SK-N-SH (cell line): ENCODE measurements around the gene TRAPPC8.

Experiments
- EP300 ChIP-seq, 2 experiments: IDR thresholded peaks; 2 replicates each; pipeline versions ENCODE4 v1.4.0 to v1.6.1; 2012; ENCODE audit warnings: borderline replicate concordance in 1 of 2, low read depth in 1 of 2, low read length in 1 of 2
- EZH2phosphoT487 ChIP-seq: fragments of 200-600 bp; sonication (generic); IDR thresholded peaks from 2 replicates; pipeline ENCODE4 v1.6.1; 2017; ENCODE audit warnings: low read depth, mixed run types, mild to moderate bottlenecking, antibody characterized with exemption, moderate library complexity, borderline replicate concordance
- FOXM1 ChIP-seq: IDR thresholded peaks from 2 replicates; pipeline ENCODE4 v1.4.0; 2012; ENCODE audit warnings: low read depth, mild to moderate bottlenecking
- JUND ChIP-seq: IDR thresholded peaks from 2 replicates; pipeline ENCODE4 v1.4.0; 2012
- MAX ChIP-seq: IDR thresholded peaks from 2 replicates; pipeline ENCODE4 v1.4.0; 2012; ENCODE audit warnings: low read depth
- POLR2AphosphoS5 ChIP-seq: IDR thresholded peaks from 2 replicates; pipeline ENCODE4 v1.6.1; 2012; ENCODE audit warnings: low read depth, low read length
- RCOR1 ChIP-seq: fragments of 150-350 bp; IDR thresholded peaks from 2 replicates; pipeline ENCODE4 v1.6.1; 2017; ENCODE audit warnings: antibody characterized with exemption, low read length
- REST ChIP-seq: IDR thresholded peaks from 2 replicates; pipeline ENCODE4 v1.6.1; 2012; ENCODE audit warnings: mild to moderate bottlenecking, low read depth, low read length, moderate library complexity
- SIN3A ChIP-seq: IDR thresholded peaks from 2 replicates; pipeline ENCODE4 v1.6.1; 2012; ENCODE audit warnings: low read depth, mild to moderate bottlenecking, low read length, moderate library complexity, borderline replicate concordance
- TCF12 ChIP-seq: IDR thresholded peaks from 2 replicates; pipeline ENCODE4 v1.4.0; 2012
- YY1 ChIP-seq: IDR thresholded peaks from 2 replicates; pipeline ENCODE4 v1.4.0; 2012; ENCODE audit warnings: low read depth, mild to moderate bottlenecking
- TF ChIP-seq, protein P1 (sequence below): fragments of 200-600 bp; sonication (generic); IDR thresholded peaks from 2 replicates; pipeline ENCODE4 v1.6.1; 2017; ENCODE audit warnings: antibody characterized with exemption, mild to moderate bottlenecking, moderate library complexity

DNA sequence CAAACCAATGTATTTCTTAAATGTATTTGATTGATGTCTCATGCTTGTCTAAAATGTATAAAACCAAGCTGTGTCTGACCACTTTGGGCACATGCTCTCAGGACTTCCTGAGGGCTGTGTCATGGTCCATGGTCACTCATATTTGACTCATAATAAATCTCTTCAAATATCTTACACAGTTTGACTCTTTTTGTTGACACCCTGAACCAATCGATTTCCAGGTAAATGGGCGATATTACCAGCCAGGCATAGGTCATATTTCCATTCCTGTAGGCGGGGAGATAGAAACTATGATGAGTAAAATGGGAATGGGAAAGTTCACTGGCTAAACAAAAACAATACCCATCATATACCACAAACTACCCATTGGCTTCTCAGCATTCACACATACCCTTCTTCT, 9.3 kb upstream of the TRAPPC8 start:
- TF ChIP-seq JUND (no peak), EZH2phosphoT487 (no peak), YY1 (no peak), REST (no peak), EP300 (IDR thresholded peaks at IDR 0.05; ENCODE audit: borderline replicate concordance in 1 of 2, low read depth in 1 of 2, low read length in 1 of 2) (no peak), FOXM1 (no peak), RCOR1 (no peak), POLR2AphosphoS5 (no peak), TCF12 (no peak), SIN3A (no peak), MAX (no peak)
- TF ChIP-seq, protein P1, sequence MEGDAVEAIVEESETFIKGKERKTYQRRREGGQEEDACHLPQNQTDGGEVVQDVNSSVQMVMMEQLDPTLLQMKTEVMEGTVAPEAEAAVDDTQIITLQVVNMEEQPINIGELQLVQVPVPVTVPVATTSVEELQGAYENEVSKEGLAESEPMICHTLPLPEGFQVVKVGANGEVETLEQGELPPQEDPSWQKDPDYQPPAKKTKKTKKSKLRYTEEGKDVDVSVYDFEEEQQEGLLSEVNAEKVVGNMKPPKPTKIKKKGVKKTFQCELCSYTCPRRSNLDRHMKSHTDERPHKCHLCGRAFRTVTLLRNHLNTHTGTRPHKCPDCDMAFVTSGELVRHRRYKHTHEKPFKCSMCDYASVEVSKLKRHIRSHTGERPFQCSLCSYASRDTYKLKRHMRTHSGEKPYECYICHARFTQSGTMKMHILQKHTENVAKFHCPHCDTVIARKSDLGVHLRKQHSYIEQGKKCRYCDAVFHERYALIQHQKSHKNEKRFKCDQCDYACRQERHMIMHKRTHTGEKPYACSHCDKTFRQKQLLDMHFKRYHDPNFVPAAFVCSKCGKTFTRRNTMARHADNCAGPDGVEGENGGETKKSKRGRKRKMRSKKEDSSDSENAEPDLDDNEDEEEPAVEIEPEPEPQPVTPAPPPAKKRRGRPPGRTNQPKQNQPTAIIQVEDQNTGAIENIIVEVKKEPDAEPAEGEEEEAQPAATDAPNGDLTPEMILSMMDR: no peak
